NCI-H1092 (cell line): Measurements from ENCODE around the gene SCCPDH.

Source experiments
- DNase-seq: peaks from one replicate; lab custom pipeline; 2025; lab: John Stamatoyannopoulos, UW

Gene SCCPDH

GRCh38 chr1:246753670-246754535 is 29.7 kb downstream of the SCCPDH start:
- DNase-seq: peak; percentile 18

DNA sequence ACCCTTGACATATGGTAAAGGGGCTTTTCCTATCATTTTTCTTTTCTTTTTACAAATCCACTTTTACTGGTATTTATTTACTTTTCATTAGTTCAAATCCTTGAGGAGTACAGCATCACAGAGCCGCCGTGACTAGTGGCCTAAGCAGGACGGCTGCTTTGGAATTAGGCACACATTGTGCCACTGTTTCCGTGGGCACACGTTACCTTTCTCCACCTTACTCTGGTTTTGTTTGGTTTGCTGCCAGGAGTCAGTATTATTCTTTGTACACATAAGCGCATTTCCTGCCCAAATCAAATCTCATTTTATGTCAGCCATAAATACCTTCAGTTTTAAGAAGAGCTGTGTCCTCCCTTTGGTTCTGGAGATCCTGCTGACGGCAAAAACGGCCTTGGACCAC is 31.2 kb downstream of the SCCPDH start:
- no peak for DNase-seq

DNA sequence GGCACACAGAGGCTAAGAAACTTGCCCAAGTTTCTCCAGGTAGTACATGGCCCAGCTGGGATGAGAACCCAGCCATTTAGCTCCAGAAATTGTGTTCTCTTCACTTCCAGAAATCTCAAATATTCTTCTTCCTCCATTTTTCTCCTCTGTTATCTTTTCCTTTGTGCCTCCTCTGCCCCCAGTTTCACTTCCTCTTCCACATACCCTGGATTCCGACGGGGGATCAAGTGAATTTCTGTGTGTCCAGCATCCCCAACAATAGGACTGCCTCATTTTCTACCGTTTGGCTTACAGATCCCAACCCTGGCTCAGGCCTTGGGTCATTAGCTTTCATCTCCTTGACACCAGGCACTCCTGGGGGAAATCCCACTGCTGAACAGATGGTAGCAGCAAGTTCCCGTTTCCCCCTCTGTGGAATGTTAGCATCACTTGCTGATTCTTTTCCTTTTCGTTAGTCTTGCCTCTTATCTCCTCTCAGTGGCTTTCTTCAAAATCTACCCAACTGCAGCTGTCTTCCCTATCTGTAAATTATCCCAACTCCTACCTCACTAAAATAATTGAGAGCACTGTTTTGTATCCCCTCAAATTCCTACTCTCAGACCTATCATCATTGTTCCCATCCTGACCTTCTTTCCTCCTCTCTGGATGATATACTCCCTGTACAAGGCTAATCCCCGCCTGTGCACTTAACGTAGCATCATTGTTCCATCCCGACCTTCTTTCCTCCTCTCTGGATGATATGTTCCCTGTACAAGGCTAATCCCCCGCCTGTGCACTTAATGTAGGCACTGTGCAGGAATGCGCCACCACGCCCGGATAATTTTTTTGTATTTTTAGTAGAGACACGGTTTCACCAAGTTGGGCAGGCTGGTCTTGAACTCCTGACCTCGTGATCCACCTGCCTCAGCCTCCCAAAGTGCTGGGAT is 36.5 kb downstream of the SCCPDH start:
- no peak for DNase-seq

DNA sequence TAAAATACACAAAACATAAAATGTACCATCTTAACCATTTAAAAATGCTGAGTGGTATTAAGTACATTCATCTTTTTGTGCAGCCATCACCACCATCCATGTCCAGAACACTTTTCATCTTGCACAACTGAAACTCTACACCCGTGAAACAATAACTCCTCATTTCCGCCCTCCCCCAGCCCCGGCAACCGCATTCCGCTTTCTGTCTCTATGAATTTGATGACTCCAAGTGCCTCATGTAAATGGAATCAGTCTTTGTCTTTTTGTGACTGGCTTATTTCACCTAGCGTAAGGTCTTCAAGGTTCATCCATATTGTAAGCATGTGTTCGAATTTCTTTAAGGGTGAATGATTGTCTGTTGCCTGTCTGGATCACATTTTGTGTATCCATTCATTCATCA is 37.2 kb downstream of the SCCPDH start:
- DNase-seq: no peak

- no peak for DNase-seq
These were observed 41.3 kb downstream of the SCCPDH start for GRCh38 chr1:246765521-246765920.

DNA sequence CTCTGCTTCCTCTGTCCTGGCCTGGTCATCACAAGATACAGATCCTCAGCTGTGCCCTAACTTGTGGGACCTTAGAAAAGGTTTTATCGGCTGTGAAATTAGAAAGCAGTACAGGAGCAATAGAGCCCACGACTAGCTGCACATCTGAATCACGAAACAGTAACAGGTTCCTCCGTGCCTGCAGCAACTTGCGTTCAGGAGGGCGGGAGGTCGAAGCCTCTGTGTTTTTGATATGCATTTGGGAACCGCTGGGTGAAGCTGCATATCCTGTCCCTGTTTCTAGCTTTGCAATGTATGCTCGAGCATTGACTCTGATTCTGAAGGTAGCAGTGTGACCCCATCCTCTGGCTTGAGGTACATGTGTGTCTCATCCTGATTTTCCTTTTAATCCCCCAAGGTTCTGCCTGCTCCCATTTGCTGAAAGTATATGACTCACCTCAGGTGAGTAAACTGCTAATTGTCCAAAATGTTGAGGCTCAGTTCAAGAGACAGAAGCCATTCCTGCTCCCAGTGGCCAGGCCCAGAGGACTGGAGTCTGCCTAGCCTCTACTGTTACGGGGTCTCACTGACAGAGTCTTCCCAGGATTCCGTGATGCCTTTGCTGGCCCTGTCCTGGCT is 44.3 kb downstream of the SCCPDH start:
- no peak for DNase-seq

- DNase-seq: no peak
These were observed 45.1 kb downstream of the SCCPDH start for GRCh38 chr1:246769306-246769705.

GRCh38 chr1:246771366-246771765 is 47.2 kb downstream of the SCCPDH start:
- no peak for DNase-seq

DNA sequence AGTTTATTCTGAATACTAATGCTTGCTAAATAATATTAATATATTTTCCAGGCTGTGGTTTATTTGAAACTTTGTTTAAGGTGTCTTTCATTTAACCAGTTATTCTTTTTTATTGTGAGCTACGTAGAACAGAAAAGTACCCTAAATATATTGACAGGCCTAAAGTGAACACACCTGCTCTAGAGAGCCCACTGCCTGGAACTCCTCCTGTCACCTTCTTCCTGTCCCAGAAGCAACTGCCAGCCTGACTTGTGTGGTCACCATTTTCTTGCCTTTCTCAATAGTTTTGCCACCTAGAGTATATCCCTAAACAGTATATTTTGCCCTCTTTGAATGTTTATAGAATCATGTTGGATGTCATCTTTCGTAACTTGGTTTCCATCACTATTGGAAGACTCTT is 48.5 kb downstream of the SCCPDH start:
- DNase-seq: no peak

DNA sequence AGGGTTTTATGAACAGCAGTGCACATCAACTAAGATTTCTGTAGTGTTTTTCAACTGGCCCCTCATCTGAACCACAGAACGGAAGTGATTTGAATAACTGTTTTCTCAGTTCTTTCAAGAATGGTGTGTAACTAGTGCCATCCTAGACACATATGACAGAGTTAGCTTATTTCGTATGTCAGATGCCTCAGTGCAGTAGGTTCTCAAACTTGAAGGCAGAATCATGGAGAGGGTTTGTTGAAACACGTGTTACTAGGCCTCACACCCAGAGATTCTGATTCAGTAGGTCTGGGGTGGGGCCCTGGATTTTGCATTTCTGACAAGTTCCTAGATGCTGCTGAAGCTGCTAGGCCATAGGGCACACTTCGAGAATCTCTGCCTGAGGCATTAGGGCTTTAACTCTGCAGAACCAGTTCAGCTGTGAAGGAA is 49.0 kb downstream of the SCCPDH start:
- no peak for DNase-seq

DNA sequence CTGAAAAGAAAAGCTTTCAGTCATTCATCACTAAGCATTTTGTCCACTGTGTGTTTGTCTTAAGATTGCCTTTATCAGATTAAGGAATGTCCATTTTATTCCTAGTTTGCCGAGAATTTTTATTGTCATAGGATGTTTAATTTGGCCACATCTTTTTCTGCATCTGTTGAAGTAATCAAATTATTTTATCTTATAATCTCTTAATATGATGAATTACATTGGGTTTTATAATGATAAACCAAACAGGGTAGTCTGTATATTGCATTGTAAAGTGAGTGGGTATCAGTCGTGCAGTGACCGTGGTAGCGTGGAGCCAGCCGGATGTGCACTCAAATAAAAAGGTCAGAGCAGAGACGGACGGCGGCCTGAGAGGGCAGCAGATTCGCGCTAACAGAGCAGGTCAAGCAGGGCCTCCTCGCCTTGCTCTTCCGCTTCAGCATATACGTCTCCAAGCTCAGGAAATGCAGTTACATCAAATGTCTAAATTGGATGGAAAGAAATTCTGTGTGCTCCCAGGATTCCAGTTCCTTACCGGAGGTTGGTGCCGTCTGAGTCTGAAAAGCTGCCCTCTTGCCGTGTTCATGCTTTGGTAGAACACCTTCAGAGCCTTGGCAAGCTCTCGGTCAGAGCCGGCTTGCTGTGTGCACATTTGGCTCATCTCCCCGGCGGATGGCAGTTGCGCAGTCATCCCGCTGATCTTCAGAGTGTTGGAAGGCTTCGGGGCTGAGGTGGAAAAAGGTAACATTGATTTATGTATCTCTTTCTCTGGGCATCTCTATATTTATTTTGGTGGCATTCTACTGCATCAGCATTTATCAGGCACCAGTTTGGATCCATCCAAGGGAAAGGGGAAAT is 51.5 kb downstream of the SCCPDH start:
- no peak for DNase-seq

DNA sequence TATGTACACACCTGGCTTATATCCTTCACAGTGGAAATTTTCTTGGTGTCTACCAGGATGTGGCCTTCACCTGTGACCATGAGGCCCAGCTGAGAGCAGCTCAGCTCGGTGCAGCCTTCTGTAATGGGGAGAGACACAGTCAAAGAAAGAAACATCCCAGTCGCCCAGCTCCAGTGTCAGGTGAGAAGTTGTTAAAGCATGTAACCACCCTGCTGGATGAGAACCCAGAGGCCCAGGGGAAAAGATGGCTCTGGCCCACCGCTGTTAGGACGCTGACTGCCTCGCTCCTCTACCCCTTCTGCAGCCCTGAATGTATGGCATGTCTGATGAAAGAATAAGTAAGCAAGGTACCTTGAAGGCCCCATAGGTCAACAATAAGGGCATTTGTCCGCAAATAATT is 52.7 kb downstream of the SCCPDH start:
- no peak for DNase-seq

DNA sequence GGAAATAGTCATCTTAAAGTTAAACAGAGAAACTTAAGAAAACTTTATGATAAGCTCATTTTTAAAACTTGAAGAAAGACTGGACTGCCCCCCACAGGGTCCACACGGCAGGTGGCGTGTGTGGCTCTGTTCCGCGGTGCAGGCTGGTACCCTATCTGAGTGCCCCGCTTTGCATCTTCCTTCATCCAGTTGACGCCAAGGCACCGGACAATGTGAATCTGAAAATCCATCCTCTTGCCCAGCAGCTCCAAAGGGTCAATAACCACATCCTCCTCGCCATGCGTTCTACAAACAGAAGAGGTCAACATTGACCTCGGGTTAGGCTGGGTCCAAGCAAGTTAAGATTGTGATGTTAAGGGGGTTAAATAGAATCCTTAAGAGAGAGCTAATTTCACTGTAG is 54.5 kb downstream of the SCCPDH start:
- no peak for DNase-seq

- no peak for DNase-seq
These were observed 55.5 kb downstream of the SCCPDH start for GRCh38 chr1:246779561-246780175.

DNA sequence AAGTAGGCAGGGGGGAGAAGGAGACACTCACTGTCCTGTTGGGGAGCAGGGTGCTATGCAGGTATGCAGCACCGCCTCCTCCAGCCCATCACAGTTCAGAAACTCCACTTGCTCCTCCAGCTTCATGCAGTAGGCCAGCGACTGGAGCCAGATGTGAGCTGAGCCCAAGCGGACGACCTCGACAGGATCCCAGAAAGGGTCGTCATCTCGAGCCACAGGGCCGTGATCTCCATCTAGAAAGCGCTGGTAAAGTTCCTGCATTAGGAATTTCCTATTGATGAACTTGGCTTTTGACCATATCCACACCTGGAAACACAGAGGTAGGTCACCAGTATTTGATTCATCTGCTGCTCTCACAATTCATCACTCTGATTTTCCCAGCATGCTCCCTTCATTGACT is 56.1 kb downstream of the SCCPDH start:
- DNase-seq: no peak

DNA sequence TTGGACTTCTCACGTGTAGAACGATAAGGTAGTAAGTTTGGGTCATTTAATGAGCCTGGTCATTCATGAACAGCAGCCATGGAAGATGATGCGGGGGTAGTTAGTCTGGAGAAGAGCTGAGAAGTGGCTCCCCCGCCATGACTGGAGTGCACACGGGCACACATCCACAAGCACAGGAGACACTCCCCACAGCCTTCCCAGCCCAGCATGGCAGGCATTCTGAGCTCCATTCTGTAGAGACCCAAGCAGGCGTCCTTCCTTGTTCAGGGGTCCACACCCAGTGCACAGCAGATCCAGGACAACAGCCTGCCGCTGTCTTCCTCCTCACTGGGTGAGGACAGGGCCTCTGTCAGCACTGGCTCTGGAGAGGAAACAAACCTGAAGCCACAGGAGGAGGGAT is 57.0 kb downstream of the SCCPDH start:
- DNase-seq: no peak

DNA sequence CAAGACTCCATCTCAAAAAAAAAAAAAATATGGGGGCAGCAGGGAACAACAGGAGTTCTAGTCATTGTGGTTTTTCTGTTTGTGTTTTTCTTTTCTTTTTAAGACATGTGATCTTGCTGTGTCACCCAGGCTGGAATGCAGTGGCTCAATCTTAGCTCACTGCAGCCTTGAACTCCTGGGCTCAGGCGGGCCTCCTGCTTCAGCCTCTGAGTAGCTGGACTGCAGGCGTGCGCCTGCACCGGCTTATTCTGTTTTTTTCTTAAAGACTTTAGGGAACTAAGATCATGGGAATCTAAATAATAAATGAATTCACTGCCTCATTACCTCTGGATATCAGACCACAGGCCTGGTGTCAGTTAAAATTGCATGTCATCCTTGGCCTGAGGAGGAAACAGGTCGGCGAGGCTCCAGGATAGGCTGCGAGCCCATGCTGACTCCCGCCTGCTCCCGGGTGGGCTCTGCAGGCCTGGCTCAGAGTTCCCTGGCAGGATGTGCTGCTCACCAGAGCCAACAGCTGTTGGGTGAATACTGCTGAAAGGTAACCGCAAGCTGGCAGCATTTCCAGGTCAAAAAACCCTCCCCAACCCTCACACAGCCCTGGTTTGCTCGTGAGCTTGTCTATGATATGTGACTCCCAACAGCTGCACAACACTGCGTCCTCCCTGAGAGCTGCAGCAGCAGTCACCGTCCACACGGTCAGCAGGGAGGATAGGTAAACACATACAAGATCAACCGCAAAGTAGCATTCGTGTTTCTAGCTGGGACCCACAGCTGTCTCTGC is 58.1 kb downstream of the SCCPDH start:
- DNase-seq: peak; percentile 85

- no peak for DNase-seq
These were observed 60.6 kb downstream of the SCCPDH start for GRCh38 chr1:246784621-246785493.

- DNase-seq: no peak
These were observed 61.4 kb downstream of the SCCPDH start for GRCh38 chr1:246785494-246786111.
